COLO668 (cell line): ENCODE data around the gene MAD2L1BP.
"Not testable (repeated sequence)": the region's sequence is repeated elsewhere in the genome, so short reads cannot be mapped to it uniquely, and the experiment has no call there.

Experiments
- DNase-seq: peaks from one replicate; lab custom pipeline; 2025; ENCODE audit not compliant: unreplicated experiment; lab: John Stamatoyannopoulos, UW

The MAD2L1BP gene

DNA sequence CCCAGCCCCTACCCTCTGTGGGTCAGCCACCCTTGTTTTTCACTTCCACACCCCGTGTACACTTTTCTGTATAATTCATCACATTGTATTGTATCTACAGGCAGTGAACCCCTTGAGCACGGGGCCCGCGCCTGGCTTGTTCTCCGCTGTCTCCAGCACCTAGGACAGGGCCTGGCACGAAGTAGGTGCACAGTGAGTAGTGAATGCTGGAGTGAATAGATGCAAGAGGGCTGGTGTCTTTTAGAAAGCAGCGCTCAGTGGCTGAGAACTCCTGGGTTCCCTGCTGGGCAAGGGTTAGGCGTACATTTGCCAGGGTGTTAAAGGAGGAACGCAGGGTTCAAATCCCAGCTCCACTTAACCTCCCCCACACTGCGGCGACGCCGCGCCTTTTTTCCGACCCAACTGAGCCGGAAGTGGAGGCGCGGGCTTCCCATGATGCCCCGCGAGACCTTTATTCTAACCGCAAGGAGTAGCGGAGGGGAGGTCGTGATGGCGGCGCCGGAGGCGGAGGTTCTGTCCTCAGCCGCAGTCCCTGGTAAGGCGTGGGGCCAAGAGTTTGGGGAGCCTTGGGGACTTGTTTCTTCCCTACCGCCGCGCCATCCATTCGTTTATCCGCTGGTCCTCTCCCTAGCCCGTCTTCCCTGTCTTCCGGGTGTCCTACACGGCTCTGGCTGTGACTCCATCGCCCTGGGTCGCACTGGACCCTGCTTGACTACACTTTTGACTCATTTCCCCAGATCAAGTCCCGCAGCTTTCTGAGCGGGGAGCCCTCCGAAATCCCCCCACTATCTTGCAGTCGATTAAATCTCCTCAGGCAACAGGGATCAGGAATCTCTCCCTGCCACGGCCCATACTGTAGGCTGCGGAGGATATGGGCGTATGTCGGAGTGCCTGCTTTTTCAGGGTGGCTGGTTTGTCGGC lies at the start of gene MAD2L1BP:
TSS of gene MAD2L1BP (plus strand) at position 454 of the 921 bp plus-strand sequence. CDS start at position 490, 36 bp downstream.
- peak; percentile 82 for DNase-seq

- DNase-seq, result no peak
These were observed 47.4 kb upstream of the MAD2L1BP start for GRCh38 chr6:43588194-43588593.

GRCh38 chr6:43589564-43589963 lies 46.1 kb upstream of the MAD2L1BP start:
- not testable (repeated sequence) for DNase-seq

DNA sequence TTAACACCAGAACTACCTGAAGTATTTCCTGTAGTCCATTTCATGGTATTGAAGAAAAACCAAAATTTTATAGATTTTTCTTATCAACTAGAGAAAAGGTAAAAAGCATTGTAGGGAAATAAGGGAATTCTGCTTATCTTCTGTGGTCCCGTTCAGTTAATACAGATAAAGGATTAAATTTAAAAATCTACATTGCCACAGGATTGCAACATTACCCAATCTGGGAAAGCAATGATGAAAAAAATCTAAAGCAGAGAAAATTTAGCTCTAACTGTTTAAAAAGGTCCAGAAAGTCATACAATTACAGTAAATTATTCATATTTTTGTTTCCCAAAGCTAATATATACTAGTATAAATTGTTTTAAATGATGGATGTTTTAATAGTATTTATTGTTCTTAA lies 41.7 kb upstream of the MAD2L1BP start:
- DNase-seq, result no peak

DNA sequence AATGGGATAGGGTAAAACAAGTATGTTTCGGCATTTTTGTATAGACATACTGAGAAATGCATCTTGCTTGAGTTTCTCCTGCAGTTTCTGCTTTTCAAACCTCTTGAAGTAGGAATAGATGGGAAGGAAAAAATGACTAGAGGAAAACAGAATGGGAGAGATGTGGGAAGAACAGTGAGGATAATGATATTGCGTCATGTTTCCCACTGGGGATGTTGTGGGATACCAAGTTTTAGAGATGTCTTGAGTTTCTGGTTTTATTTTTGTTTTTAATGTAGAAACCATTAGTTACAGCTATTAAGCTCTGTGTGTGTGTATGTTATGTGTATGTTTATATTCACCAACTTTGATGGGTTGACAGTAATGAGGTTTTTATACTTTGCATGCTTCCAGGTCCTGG lies 35.0 kb upstream of the MAD2L1BP start:
- DNase-seq, result no peak

- DNase-seq, result no peak
These were observed 31.5 kb upstream of the MAD2L1BP start for GRCh38 chr6:43604174-43604573.

- no peak for DNase-seq
These were observed 29.6 kb upstream of the MAD2L1BP start for GRCh38 chr6:43606019-43606418.

DNA sequence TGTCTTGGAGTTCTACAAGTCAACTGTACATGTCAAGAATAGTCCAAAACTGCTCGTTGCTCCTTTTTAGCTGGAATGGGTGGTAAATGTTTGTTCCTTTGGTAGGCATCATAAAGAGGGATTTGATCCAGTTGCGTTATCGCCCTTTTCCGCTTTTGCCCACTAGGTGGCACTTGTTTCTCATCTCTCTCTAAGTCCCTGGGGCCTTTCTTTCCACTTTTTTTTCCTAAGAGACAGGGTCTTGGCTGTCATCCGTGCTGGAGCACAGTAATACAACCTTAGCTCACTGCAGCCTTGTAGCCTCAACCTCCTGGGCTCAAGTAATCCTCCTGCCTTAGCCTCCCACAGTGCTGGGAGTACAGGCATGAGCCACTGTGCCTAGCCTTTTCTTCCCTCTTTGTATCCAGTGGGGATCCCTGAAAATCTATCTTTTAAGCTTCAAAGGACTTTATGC lies 27.3 kb upstream of the MAD2L1BP start:
- peak; percentile 47 for DNase-seq

DNA sequence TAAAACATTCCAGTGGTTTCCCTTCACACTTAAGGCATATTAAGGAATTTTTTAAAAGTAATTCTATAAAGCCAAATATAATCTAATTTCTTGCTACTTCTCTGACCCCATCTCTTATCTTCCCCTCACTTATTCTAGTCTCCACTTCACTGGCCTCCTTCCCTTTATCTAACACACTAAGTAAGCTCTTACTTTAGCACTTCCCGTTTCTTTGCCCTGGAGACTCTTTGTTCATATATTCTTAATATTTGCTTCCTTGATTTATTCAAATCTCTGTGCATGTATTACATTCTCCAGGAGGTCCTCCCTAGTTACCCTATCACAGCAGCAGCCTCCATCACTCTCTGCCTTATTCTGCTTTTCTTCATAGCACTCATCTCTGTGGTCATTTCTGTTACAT lies 26.8 kb upstream of the MAD2L1BP start:
- no peak for DNase-seq

DNA sequence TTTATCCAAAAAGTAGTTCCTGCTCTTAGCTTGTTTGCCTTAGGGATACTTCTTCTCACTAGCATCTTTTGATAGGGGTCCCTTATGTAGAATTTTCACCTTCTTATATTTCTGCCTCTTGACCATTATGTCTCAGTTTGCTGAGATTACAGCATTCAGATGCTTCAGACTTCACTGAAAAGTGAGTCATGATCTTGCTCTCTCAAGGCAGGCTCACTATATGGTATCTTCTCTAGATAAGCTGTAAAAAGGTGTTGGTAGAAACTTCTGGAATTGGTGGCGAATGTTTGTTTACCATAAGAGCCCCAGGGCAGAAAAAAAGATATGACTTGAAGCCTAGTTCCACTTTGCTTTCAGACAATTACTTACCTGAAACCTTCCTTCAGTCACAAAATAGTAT lies 26.2 kb upstream of the MAD2L1BP start:
- DNase-seq, result no peak

GRCh38 chr6:43610431-43610830 lies 25.2 kb upstream of the MAD2L1BP start:
- DNase-seq, result no peak

DNA sequence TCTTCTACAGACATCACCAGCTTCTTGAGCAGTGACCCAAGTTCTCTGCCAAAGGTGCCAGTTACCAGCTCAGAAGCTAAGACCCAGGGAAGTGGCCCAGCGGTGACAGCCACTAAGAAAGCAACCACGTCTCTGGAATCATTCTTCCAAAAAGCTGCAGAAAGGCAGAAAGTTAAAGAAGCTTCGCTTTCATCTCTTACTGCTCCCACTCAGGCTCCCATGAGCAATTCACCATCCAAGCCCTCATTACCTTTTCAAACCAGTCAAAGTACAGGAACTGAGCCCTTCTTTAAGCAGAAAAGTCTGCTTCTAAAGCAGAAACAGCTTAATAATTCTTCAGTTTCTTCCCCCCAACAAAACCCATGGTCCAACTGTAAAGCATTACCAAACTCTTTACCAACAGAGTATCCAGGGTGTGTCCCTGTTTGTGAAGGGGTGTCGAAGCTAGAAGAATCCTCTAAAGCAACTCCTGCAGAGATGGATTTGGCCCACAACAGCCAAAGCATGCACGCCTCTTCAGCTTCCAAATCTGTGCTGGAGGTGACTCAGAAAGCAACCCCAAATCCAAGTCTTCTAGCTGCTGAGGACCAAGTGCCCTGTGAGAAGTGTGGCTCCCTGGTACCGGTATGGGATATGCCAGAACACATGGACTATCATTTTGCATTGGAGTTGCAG lies 21.8 kb upstream of the MAD2L1BP start:
- DNase-seq, result no peak

DNA sequence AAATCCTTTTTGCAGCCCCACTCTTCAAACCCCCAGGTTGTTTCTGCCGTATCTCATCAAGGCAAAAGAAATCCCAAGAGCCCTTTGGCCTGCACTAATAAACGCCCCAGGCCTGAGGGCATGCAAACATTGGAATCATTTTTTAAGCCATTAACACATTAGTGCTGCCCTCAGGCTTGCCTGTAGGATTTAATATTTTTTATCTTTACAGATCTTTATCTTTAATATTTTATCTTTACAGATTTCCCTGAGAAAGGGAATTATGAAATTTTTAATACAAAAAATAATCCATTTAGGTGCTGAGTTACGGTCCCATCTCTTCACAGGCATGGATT lies 21.3 kb upstream of the MAD2L1BP start:
- DNase-seq, result no peak

DNA sequence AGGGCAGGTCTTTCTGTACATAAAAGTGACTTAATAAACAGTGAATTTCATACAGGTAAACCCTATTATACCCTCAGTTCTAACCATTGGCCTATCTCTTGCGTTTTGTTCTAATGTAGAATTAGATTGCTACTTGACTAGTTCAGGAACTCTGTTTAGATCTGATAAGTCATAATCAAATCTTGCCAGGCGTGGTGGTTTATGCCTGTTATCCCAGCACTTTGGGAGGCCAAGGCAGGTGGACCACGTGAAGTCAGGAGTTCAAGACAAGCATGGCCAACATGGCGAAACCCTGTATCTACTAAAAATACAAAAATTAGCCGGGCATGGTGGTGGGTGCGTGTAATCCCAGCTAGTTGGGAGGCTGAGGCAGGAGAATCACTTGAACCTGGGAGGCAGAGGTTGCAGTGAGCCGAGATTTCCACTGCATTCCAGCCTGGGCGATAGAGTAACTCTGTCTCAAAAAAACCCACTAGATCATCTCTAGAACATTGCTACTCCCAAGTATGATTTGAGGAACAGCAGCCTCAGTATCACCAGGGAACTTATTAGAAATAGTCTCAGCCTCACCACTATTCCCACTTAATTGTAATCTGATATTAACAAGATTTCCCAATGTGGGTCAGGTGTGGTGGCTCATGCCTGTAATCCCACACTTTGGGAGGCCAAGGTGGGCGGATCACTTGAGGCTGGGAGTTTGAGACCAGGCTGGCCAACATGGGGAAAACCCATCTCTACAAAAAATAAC lies 18.7 kb upstream of the MAD2L1BP start:
- no peak for DNase-seq

- DNase-seq, result no peak
These were observed 14.4 kb upstream of the MAD2L1BP start for GRCh38 chr6:43621078-43621835.

GRCh38 chr6:43621836-43622180 lies 13.8 kb upstream of the MAD2L1BP start:
- DNase-seq, result no peak

DNA sequence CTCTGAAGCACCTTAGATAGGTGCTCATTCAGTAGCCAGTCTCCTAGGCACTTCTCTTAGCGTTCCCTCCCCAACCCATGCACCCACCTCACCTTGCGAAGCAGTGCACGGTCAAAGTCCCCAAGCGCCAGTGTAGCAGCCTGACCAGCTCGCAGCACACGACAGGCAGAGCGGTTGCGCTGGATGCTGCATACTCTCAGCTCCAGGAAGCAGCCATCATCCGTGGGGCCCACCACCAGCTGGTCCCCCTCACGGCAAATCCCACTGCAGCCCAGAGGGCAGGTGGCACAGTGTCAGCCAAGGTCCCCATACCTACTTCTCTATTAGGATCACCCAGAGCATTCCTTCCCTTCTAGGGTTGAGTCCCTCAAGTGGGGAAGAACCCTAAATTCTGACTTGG lies 13.1 kb upstream of the MAD2L1BP start:
- no peak for DNase-seq

DNA sequence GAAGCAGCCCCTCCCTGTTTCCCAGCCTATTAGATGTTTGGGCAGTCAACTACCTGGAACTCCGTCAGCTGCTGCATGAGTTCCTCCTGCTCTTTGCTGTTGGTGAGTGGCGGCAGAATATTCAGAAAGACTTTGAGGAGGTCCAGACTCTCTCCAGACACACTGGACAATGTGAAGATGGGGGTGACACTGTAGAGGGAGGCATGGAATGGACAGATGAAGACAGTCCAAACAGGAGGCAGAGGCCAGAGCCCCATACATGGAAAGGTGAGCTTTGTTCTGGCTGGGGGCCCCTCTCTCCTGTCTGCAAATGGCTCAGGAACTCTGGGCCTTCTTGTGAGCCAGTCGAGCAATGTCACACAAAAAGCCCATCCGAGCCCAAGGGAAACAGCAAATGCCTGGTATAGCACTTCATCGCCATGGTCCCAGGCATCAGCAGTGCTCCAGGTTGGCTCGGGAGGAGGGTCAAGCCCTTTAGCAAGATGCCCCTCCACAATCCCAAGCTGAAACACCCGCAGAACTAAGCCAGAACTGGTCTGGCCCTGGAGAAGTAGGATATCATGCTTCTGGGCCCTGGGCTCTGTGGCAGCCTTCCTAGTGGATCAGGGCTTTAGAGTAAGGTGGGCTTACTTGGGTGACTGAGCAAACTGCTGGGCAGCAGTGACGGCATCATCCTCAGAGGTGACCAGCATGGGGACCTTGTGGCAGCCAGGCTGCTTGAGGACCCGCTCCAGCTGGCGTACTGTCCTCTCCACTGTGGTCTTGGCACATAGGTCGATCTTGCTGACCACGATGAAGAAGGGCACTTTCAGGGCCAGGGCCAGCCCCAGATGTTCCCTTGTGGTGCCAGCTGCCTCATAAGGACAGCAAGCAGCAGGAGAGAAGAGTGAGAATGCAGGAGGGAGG lies 11.5 kb upstream of the MAD2L1BP start:
- DNase-seq, result no peak

GRCh38 chr6:43624786-43625288 lies 10.8 kb upstream of the MAD2L1BP start:
- DNase-seq, result no peak
